Measurements from ENCODE around the gene FSTL3.

DNA sequence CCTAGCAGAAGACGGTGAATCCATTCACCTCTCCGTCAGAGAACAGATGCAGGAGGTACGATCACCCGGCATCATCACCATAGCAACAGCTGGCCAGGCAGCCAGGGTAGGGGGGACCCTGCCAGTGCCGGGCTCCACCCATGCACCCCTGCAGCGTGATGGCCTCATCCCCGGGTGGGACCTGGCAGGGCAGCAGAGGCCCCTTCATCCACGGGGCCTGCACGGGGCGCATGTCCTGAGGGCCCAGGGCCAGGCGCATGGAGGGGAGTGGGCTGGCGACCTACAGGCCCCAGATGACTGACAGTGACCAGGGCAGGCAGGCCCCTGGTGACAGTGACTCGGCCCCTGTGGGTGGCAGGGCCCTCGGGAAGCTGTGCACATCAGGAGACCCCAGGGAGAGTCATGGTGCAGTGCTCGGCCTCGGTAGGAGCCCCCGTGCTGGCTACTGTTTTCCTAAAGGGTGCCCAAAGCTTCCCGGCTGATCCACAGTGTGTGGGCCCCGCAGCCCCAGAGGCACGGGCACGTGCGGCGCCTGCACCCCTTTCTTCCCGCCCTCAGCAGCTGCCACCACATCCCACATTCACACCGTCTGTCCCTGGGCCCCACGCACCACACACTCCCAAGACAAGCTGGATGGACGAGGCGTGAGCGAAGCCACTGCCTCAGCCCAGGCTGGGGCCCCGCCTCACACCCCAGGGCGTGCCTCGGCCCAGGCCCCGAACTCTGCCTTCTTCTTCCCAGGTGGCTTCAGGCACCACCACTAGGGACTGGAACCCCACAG is 17.9 kb upstream of the FSTL3 start:
- no peak for TF ChIP-seq ZNF274 (IDR thresholded peaks at IDR 0.05; ENCODE audit: insufficient read depth, insufficient read length)
- no peak for TF ChIP-seq TCF7 (IDR thresholded peaks at IDR 0.05; ENCODE audit: borderline replicate concordance)
- TF ChIP-seq POLR2A (IDR thresholded peaks at IDR 0.05; ENCODE audit: low read depth, low read length) = peak; percentile 58

All from GM12878 (cell line).